NCI-H510A (cell line): ENCODE results near the gene ATRN.

ENCODE experiments used
- DNase-seq: peaks from one replicate; lab custom pipeline; 2025; lab: John Stamatoyannopoulos, UW

ATRN gene

GRCh38 chr20:3674995-3675900, 204.4 kb downstream of the ATRN start:
- DNase-seq, result no peak

GRCh38 chr20:3677733-3678132, 206.9 kb downstream of the ATRN start:
- DNase-seq, result no peak

DNA sequence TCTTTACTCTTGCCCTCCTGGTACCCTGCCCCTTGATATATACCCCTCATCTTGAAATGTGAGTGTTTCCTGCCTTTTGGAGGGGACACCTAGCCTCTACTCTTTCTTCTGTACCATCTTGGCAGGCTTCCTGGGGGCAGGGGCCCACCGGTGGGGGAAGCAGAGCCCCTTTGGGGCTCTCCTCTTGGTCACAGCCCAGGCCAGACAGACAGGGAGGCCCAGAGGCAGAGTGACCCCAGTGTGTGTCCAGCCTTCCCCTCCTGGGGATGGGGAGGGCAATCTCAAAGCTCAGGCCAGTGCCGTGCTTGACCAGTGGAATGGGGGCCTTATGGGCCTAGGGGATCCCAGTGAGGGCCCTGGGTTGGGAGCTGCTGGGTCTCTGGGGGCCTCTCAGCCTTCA, 207.4 kb downstream of the ATRN start:
- no peak for DNase-seq

DNA sequence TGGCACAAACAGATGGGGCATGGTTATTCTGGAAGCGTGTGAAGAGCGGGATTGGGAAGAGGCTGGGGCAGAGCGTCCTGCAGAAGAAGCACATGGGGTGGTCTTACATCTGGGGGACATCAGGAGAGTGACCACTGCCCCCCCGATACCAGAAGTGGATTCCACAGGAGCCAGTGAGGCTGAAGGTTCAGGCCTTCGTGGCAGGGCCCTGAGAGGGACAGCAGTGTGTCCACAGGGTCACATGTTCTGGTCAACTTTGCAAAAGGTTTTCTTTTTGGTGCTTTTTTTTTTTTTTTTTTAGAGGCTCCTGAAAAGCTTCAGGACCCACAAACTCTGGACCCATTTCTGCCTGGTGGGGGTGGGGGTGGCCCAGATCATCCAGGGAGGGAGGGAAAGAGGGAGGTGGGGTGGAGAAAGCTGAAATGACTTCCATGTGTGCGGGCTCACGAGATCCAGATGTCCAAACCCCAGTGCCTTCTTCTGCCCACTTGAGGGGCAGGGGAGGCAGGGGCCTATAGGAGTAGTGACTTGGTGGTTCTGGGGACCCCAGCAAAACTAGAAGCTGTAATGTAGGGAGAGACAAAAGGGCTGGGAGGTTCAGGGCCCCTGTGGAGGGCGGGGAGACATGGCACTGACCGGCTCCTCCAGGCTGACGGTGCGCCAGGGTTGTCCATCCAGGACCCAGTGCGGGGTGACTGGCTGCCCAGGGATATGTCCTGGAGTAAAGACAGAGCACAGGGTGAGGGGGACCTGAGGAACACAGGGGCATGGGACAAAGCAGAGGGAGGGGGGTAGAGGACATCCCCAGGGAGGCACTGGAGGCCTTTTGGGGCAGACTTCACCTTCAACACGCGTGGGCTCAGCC, 208.3 kb downstream of the ATRN start:
- DNase-seq, result no peak

- no peak for DNase-seq
Observed at GRCh38 chr20:3679749-3680700, 209.2 kb downstream of the ATRN start.

DNA sequence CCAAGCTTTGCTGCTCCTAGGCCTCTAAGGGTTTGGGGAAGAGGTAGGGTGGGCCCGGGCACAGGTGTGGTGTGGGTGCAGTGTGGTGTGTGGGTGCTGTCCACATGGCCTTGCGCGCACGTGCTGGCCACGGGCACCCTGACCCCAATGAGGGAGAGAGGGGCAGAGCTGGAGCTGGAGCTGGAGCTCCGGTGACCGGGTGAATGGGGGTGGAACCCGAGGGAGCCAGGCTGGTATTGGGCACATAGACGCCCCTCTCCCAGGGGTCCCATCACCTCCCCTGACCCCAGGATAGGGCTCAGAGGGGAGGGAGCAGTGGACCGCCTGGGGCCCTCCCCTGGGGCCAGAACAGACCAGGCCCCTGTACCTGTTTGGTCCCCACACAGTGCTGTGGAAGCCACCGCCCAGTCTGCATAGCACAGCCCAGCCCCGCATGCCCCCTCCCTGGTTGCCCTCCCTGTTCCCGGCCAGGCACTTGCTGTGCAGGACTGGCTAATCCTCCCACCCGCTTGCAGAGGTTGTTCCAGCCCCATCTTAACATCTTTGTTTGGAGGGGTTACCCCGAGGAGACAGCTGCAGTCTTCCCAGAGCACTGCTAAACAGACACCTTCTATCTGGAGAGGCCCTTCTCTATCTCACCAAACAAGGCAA, 210.0 kb downstream of the ATRN start:
- DNase-seq, result no peak

- no peak for DNase-seq
Observed at GRCh38 chr20:3681352-3681930, 210.6 kb downstream of the ATRN start.

DNA sequence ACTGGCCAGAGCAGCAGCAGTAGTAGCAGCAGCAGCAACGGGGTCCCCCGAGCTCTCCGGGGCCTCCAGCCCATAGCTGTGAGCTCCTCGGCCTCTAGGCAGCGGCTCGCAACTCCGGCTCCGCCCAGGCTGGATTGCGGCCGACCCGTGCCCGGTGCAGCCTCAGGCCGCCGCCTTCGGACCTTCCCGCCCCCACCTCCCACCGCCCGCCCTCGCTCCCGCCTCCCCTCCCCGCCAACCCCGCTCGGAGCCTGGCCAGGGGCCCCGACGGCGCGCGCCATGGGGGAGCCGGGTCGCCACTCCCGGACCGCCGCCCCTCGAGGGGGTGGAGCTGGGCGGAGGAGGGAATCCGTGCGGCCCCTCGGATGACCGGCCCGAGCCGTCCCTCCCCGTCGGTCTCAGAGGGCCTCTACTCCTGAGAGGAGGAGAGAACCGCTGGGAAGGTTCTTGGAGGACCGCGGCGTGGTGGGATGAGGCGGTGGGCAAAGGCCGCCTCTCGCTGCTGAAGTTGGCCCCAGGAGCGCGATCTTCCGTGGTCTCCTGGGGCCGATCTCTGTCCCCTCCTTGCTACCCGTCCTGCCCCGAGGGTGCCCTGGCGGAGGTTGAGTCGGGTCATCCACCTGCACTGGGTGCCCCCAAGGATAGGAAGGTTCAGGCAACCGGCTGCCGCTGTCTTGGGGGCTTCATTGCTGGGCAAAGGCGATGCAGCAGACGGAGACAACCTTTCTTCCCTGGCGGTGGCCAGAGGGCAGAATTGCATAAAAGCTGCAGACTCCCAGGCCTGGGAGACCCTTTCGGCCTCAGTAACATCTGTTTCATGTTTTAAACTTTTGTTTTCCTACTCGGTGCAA, 211.3 kb downstream of the ATRN start, which contains the start of gene ADAM33:
ADAM33 (minus strand) TSS at position 80 of the 851 bp plus-strand sequence; CDS start at position 74, 6 bp downstream.
- DNase-seq, result no peak

DNA sequence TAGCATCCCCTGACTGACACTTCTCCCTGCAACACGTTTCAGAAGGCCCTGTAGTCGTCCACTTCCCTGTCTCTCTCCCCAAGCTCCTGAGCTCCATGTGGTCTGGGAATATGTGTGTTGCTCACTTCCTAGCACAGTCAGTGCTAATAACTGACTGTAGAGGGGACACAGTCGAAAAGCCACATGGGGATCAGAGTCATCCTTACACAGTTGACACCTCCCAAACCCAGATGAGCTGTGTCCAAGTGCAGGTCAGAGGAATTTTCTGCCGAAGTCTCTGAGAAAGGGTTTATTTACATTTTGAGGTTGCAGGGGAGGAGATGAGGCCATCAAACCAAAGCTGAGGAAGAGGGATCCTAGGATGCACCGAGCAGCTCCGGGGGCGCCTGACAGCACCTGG, 214.5 kb downstream of the ATRN start:
- no peak for DNase-seq

GRCh38 chr20:3686421-3686820, 215.6 kb downstream of the ATRN start:
- DNase-seq, result no peak

DNA sequence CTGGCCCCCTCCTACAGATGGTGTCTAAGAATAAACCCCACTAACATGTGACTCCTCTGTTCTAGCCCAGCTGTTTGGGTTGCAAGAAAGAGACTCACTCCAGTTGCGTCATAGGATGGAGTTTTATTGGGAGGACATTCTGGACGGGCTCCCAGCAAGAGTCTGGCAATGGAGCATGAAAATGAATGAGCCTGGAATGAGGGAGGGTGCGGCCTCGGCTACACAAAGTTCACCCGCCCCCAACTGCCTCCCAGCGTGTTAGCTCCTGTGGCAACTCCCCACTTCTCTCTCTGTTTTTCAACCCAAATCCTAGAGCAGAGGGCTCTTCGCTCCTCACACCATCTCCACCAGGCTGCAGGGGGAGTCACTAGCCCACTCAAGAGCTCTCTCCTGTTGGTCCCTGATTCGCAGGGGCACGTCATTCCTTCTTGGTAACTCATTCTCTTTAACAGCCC, 216.1 kb downstream of the ATRN start:
- no peak for DNase-seq

- no peak for DNase-seq
Observed at GRCh38 chr20:3687655-3688054, 216.8 kb downstream of the ATRN start.

DNA sequence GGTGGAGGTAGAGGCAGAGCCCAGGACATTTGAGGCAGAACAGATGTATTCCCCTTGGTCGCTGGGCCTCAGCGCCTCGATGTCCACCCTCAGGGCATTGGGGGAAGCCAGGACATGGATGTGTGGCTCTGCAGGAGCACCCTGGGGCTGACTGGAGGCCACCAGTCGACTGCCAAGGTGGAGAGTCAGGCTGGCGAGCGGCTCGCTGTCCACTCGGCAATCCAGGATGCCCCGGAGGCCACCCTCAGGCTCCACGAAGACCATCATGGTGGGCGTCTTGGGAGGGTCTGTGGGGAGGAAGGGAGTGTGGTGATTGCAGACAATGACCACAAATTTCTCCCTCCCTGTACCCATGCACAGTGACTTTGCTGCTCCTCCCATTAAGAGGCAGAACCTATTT, 219.2 kb downstream of the ATRN start:
- DNase-seq, result no peak

GRCh38 chr20:3690413-3690812, 219.6 kb downstream of the ATRN start:
- no peak for DNase-seq

GRCh38 chr20:3691306-3691705, 220.5 kb downstream of the ATRN start:
- no peak for DNase-seq

GRCh38 chr20:3691897-3692296, 221.1 kb downstream of the ATRN start:
- no peak for DNase-seq

DNA sequence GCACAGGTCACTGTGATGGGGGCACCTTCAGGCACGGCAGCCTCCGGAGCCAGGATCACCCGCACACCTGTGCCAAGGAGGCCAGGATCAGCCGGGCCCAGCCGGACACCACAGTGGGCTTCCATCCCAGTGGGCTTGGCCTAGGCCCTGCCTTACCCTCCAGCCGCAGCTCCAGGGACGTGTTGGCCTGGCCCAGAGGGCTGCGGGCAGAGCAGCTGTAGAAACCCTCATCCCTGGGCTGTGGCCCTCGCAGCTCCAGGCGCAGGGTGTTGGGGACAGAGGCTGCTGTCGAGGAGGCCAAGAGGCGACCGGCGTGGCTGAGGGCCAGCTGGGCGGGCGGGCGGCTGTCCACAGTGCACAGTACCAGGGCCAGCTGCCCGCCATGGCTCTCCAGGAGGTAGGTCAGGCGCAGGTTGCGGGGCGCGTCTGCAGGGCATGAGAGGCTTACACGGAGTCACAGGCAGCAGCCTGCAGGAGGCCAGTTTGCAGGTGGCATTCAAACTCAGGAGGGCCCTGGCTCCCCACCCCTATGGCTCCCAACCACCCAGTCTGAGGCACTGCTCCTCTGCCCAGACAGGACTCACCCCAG, 222.0 kb downstream of the ATRN start:
- no peak for DNase-seq

DNA sequence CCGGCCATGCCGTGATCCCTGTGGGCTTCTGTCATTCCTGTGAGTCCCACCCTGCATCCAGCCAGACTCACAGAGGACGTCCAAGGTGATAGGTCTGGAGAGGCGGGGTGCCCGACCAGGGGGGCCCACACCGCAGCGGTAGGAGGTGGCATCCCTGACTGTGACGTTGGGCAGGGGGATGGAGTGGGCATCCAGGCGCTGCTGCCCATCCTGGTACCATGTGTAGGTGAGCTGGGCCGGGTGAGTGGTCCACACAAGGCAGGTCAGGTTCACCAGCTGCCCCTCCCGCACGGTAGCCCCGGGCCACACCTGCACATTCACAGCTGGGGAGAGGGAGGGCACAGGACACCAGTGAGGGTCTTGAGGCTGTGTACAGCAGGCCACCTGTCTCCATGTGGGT, 222.6 kb downstream of the ATRN start:
- DNase-seq, result no peak

DNA sequence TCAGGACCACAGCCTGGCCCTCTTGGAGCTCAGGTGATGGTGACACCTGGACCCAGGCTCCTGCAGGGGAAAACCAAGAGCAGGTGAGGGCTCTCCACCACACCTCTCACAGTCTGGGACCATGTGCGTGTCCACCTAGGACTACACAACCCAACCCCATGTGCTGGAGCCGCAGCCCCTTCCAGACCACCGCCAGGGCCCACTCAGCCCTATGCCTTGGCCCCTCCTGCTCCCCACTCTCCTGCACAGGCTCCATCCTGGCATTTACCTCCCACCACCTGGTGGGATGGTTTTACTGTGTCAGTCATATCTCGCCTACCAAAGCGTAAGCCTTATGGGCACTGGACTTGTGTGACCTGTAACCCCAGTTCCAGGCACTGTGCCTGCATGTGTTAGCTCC, 224.0 kb downstream of the ATRN start:
- no peak for DNase-seq
